ENCODE measurements around the gene MLXIP.
"Not testable (repeated sequence)": the region's sequence is repeated elsewhere in the genome, so short reads cannot be mapped to it uniquely, and the experiment has no call there.

Gene MLXIP

GRCh38 chr12:122078141-122079032 is at the start of gene MLXIP:
Gene MLXIP (plus strand): TSS chr12:122078756. CDS start chr12:122078854, 98 bp downstream.
- H3K9me3 ChIP-seq (ENCODE audit: control insufficient read depth, insufficient read depth, low read length), result no peaks in the 10 kb centered on the region
- no peaks in the 10 kb centered on the region for H3K36me3 ChIP-seq (ENCODE audit: insufficient read depth, low read length)
- peaks cover 12% of the 10 kb centered on the region; the same call in 1 of the 2 replicates for H3K4me1 ChIP-seq (ENCODE audit: insufficient read depth, low read length)
- peak within 1 kb of the TSS; percentile 81 for H3K9ac ChIP-seq (ENCODE audit: low read depth, low read length)

- Histone ChIP-seq H3K9me3 (ENCODE audit: control insufficient read depth, insufficient read depth, low read length) (no peaks in the 10 kb centered on the region), H3K36me3 (ENCODE audit: insufficient read depth, low read length) (no peaks in the 10 kb centered on the region), H3K4me1 (ENCODE audit: insufficient read depth, low read length) (peaks cover 8% of the 10 kb centered on the region; the same call in 1 of the 2 replicates), H3K9ac (ENCODE audit: low read depth, low read length) (no peak overlapping the region)
These were observed 49.5 kb upstream of the MLXIP start for GRCh38 chr12:122028905-122029560.

GRCh38 chr12:122029620-122030423 is 48.7 kb upstream of the MLXIP start:
- Histone ChIP-seq H3K4me1 (ENCODE audit: insufficient read depth, low read length) (peaks cover 8% of the 10 kb centered on the region; the same call in 1 of the 2 replicates), H3K9me3 (ENCODE audit: control insufficient read depth, insufficient read depth, low read length) (no peaks in the 10 kb centered on the region), H3K36me3 (ENCODE audit: insufficient read depth, low read length) (no peaks in the 10 kb centered on the region), H3K9ac (ENCODE audit: low read depth, low read length) (no peak overlapping the region)

GRCh38 chr12:122030424-122031035 is 48.0 kb upstream of the MLXIP start:
- Histone ChIP-seq H3K36me3 (ENCODE audit: insufficient read depth, low read length) (no peaks in the 10 kb centered on the region; the same call in 1 of the 2 replicates), H3K9ac (ENCODE audit: low read depth, low read length) (no peak overlapping the region), H3K9me3 (ENCODE audit: control insufficient read depth, insufficient read depth, low read length) (no peaks in the 10 kb centered on the region), H3K4me1 (ENCODE audit: insufficient read depth, low read length) (peaks cover 8% of the 10 kb centered on the region; the same call in 1 of the 2 replicates)

GRCh38 chr12:122031342-122032216 is 47.0 kb upstream of the MLXIP start:
- peaks cover 8% of the 10 kb centered on the region; the same call in 1 of the 2 replicates for H3K4me1 ChIP-seq (ENCODE audit: insufficient read depth, low read length)
- H3K9me3 ChIP-seq (ENCODE audit: control insufficient read depth, insufficient read depth, low read length), result no peaks in the 10 kb centered on the region
- no peaks in the 10 kb centered on the region; the same call in 1 of the 2 replicates for H3K36me3 ChIP-seq (ENCODE audit: insufficient read depth, low read length)
- no peak overlapping the region for H3K9ac ChIP-seq (ENCODE audit: low read depth, low read length)

GRCh38 chr12:122032580-122032979 is 46.0 kb upstream of the MLXIP start:
- Histone ChIP-seq H3K36me3 (ENCODE audit: insufficient read depth, low read length) (no peaks in the 10 kb centered on the region; the same call in 1 of the 2 replicates), H3K9me3 (ENCODE audit: control insufficient read depth, insufficient read depth, low read length) (no peaks in the 10 kb centered on the region), H3K9ac (ENCODE audit: low read depth, low read length) (no peak overlapping the region), H3K4me1 (ENCODE audit: insufficient read depth, low read length) (peaks cover 8% of the 10 kb centered on the region; the same call in 1 of the 2 replicates)

- no peaks in the 10 kb centered on the region; the same call in 1 of the 2 replicates for H3K36me3 ChIP-seq (ENCODE audit: insufficient read depth, low read length)
- no peak overlapping the region for H3K9ac ChIP-seq (ENCODE audit: low read depth, low read length)
These were observed 43.3 kb upstream of the MLXIP start for GRCh38 chr12:122035292-122035691.

GRCh38 chr12:122036153-122036552 is 42.4 kb upstream of the MLXIP start:
- Histone ChIP-seq H3K9me3 (ENCODE audit: control insufficient read depth, insufficient read depth, low read length) (no peaks in the 10 kb centered on the region), H3K36me3 (ENCODE audit: insufficient read depth, low read length) (no peaks in the 10 kb centered on the region; the same call in 1 of the 2 replicates), H3K9ac (ENCODE audit: low read depth, low read length) (no peak overlapping the region), H3K4me1 (ENCODE audit: insufficient read depth, low read length) (no peaks in the 10 kb centered on the region)

More at GRCh38 chr12:122035292-122035691, 43.3 kb upstream of the MLXIP start:
- Histone ChIP-seq H3K9me3 (ENCODE audit: control insufficient read depth, insufficient read depth, low read length) (no peaks in the 10 kb centered on the region), H3K4me1 (ENCODE audit: insufficient read depth, low read length) (no peaks in the 10 kb centered on the region)

GRCh38 chr12:122040579-122041386 is 37.8 kb upstream of the MLXIP start:
- peaks cover 12% of the 10 kb centered on the region; the same call in 1 of the 2 replicates for H3K9me3 ChIP-seq (ENCODE audit: control insufficient read depth, insufficient read depth, low read length)
- H3K36me3 ChIP-seq (ENCODE audit: insufficient read depth, low read length), result peaks cover 9% of the 10 kb centered on the region; the same call in 1 of the 2 replicates
- no peaks in the 10 kb centered on the region for H3K4me1 ChIP-seq (ENCODE audit: insufficient read depth, low read length)
- H3K9ac ChIP-seq (ENCODE audit: low read depth, low read length), result no peak overlapping the region

GRCh38 chr12:122041458-122041857 is 37.1 kb upstream of the MLXIP start:
- H3K9ac ChIP-seq (ENCODE audit: low read depth, low read length); H3K4me1 ChIP-seq (ENCODE audit: insufficient read depth, low read length): not testable (repeated sequence)
- Histone ChIP-seq H3K36me3 (ENCODE audit: insufficient read depth, low read length) (peaks cover 14% of the 10 kb centered on the region; the same call in 1 of the 2 replicates), H3K9me3 (ENCODE audit: control insufficient read depth, insufficient read depth, low read length) (peaks cover 15% of the 10 kb centered on the region; the same call in 1 of the 2 replicates)

GRCh38 chr12:122042910-122043309 is 35.6 kb upstream of the MLXIP start:
- Histone ChIP-seq H3K9me3 (ENCODE audit: control insufficient read depth, insufficient read depth, low read length) (peaks cover 15% of the 10 kb centered on the region; the same call in 1 of the 2 replicates), H3K36me3 (ENCODE audit: insufficient read depth, low read length) (peaks cover 17% of the 10 kb centered on the region; the same call in 1 of the 2 replicates), H3K4me1 (ENCODE audit: insufficient read depth, low read length) (no peaks in the 10 kb centered on the region), H3K9ac (ENCODE audit: low read depth, low read length) (no peak overlapping the region)

- H3K9ac ChIP-seq (ENCODE audit: low read depth, low read length), result no peak overlapping the region
- peaks cover 17% of the 10 kb centered on the region; the same call in 1 of the 2 replicates for H3K36me3 ChIP-seq (ENCODE audit: insufficient read depth, low read length)
These were observed 35.1 kb upstream of the MLXIP start for GRCh38 chr12:122043476-122043875.

More at GRCh38 chr12:122043476-122043875, 35.1 kb upstream of the MLXIP start:
- Histone ChIP-seq H3K4me1 (ENCODE audit: insufficient read depth, low read length) (no peaks in the 10 kb centered on the region), H3K9me3 (ENCODE audit: control insufficient read depth, insufficient read depth, low read length) (peaks cover 15% of the 10 kb centered on the region; the same call in 1 of the 2 replicates)

Data from ES-I3 (cell line).